ENCODE measurements around the gene TNS4.
"Not testable (repeated sequence)": the region's sequence is repeated elsewhere in the genome, so short reads cannot be mapped to it uniquely, and the experiment has no call there.

TNS4 gene

GRCh38 chr17:40501499-40501911, at the start of gene TNS4:
Gene TNS4, minus strand, starts transcription at chr17:40501623. Its CDS starts 5,198 bp downstream, at chr17:40496425.
- no peak for DNase-seq

GRCh38 chr17:40550608-40551007, 49.2 kb upstream of the TNS4 start:
- DNase-seq: peak in 1 of 2 donors; percentile 17

- DNase-seq: peak in 1 of 2 donors; percentile 21
These were observed 47.7 kb upstream of the TNS4 start for GRCh38 chr17:40548982-40549685.

GRCh38 chr17:40548491-40548981, 47.1 kb upstream of the TNS4 start:
- DNase-seq: peak in 1 of 2 donors; percentile 16

- DNase-seq: no peak
These were observed 46.5 kb upstream of the TNS4 start for GRCh38 chr17:40547785-40548478.

- peak; percentile 55 to 59 for DNase-seq
These were observed 45.8 kb upstream of the TNS4 start for GRCh38 chr17:40547079-40547784.

GRCh38 chr17:40546497-40546896, 45.1 kb upstream of the TNS4 start:
- not testable (repeated sequence) for DNase-seq

- DNase-seq: no peak
These were observed 44.2 kb upstream of the TNS4 start for GRCh38 chr17:40545660-40546059.

GRCh38 chr17:40542558-40543411, 41.4 kb upstream of the TNS4 start:
- peak; percentile 58 to 62 for DNase-seq

GRCh38 chr17:40541873-40542557, 40.6 kb upstream of the TNS4 start:
- DNase-seq: no peak

- peak; percentile 69 to 79 for DNase-seq
These were observed 39.8 kb upstream of the TNS4 start for GRCh38 chr17:40541060-40541872.

GRCh38 chr17:40540448-40540847, 39.0 kb upstream of the TNS4 start:
- DNase-seq: peak; percentile 62 to 72

GRCh38 chr17:40539711-40540411, 38.4 kb upstream of the TNS4 start:
- no peak for DNase-seq

GRCh38 chr17:40538936-40539705, 37.7 kb upstream of the TNS4 start:
- no peak for DNase-seq

- no peak for DNase-seq
These were observed 36.9 kb upstream of the TNS4 start for GRCh38 chr17:40538019-40538935.

GRCh38 chr17:40536295-40537171, 35.1 kb upstream of the TNS4 start:
- no peak for DNase-seq

- DNase-seq: no peak
These were observed 34.5 kb upstream of the TNS4 start for GRCh38 chr17:40535924-40536294.
